ENCODE results near the gene LRMDA. TPM values are rescaled to one million over a fixed set of nuclear protein-coding genes. Genes with fewer than 3 reads are reported as not detected.

The LRMDA gene
- total RNA-seq, 2 experiments from 2014 or later, result not detected

DNA sequence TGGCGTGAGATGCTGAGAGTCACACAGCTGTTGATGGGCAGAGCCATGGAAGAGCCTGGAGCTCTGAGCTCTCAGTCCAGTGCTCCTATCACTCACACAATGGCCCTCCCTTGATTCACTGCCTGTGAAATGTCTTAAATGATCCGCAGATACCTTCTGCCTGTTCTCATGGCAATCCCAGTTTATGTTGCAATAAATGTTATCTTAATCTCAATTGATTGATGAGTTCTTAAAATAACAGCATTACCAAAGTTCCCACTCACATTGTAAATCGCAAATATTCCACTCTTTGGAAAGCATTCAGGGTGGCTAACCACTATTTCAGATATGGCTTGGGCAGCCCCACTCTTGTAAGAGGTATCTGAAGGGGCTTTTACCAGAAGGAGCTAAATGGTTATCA, 865.5 kb downstream of the LRMDA start:
- intact Hi-C loops (cut with DNase I, micrococcal nuclease), result no loop called here
- no peaks in the 10 kb centered on the region for H3K27me3 ChIP-seq (ENCODE audit: control insufficient read depth in 1 of 2, insufficient read depth in 2 of 2, low read length in 2 of 2)
- Mint-ChIP-seq H3K4me3 (no peak overlapping the region), H3K27me3 (no peaks in the 10 kb centered on the region), H3K27ac (no peak overlapping the region), H3K9me3 (no peaks in the 10 kb centered on the region), H3K4me1 (ENCODE audit: low read depth) (peaks cover 4% of the 10 kb centered on the region), H3K36me3 (ENCODE audit: low read depth) (no peaks in the 10 kb centered on the region)
- ChIA-PET POLR2A (interaction anchor here (1.1 kb wide), 1 partner anchor 11 kb away, joined by 3 read pairs; no protein-coding TSS in a partner anchor), CTCF (no interaction called here)
- ATAC-seq (ENCODE audit: poor library complexity) (no peak), DNase-seq (no peak)
- H3K9me3 ChIP-seq (ENCODE audit: control insufficient read depth in 1 of 2, insufficient read depth in 1 of 2, low read length in 2 of 2), result no peaks in the 10 kb centered on the region
- TF ChIP-seq, protein P1, sequence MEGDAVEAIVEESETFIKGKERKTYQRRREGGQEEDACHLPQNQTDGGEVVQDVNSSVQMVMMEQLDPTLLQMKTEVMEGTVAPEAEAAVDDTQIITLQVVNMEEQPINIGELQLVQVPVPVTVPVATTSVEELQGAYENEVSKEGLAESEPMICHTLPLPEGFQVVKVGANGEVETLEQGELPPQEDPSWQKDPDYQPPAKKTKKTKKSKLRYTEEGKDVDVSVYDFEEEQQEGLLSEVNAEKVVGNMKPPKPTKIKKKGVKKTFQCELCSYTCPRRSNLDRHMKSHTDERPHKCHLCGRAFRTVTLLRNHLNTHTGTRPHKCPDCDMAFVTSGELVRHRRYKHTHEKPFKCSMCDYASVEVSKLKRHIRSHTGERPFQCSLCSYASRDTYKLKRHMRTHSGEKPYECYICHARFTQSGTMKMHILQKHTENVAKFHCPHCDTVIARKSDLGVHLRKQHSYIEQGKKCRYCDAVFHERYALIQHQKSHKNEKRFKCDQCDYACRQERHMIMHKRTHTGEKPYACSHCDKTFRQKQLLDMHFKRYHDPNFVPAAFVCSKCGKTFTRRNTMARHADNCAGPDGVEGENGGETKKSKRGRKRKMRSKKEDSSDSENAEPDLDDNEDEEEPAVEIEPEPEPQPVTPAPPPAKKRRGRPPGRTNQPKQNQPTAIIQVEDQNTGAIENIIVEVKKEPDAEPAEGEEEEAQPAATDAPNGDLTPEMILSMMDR (IDR thresholded peaks at IDR 0.05), result no peak
- no peaks in the 10 kb centered on the region for H3K36me3 ChIP-seq (ENCODE audit: insufficient read depth, low read length)
- H3K4me1 ChIP-seq (ENCODE audit: insufficient read depth, low read length), result no peaks in the 10 kb centered on the region
- no peak overlapping the region for H3K4me3 ChIP-seq (ENCODE audit: low read length)
- H3K27ac ChIP-seq (ENCODE audit: low read depth in 1 of 2, low read length in 2 of 2), result no peak overlapping the region

DNA sequence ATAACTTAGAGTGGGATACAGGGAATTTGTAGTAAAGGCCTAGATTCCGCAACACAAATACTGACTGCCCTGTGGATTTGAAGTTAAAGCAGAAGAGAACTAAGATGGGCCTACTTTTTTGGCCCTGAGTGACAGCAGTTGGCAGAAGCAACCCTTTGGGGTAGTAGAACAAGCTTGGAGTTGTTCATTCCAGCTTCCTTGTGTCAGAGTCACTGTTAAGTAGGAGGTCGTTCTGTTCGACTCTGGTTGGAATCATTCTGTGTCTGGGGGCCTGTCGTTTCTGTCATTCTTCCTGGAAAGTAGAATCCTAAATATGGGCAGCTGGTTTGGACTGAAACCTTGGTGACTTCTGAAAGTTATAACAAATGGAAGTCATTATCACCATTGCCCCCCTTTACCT, 865.9 kb downstream of the LRMDA start:
- ChIA-PET POLR2A (interaction anchor here (1.1 kb wide), 1 partner anchor 12 kb away, joined by 3 read pairs; no protein-coding TSS in a partner anchor), CTCF (no interaction called here)
- Histone ChIP-seq H3K27me3 (ENCODE audit: control insufficient read depth in 1 of 2, insufficient read depth in 2 of 2, low read length in 2 of 2) (no peaks in the 10 kb centered on the region), H3K27ac (ENCODE audit: low read depth in 1 of 2, low read length in 2 of 2) (no peak overlapping the region), H3K4me1 (ENCODE audit: insufficient read depth, low read length) (no peaks in the 10 kb centered on the region), H3K36me3 (ENCODE audit: insufficient read depth, low read length) (no peaks in the 10 kb centered on the region), H3K4me3 (ENCODE audit: low read length) (no peak overlapping the region), H3K9me3 (ENCODE audit: control insufficient read depth in 1 of 2, insufficient read depth in 1 of 2, low read length in 2 of 2) (no peaks in the 10 kb centered on the region)
- intact Hi-C loops (cut with DNase I, micrococcal nuclease), result no loop called here
- TF ChIP-seq, protein P1 (IDR thresholded peaks at IDR 0.05), result no peak
- Mint-ChIP-seq H3K36me3 (ENCODE audit: low read depth) (no peaks in the 10 kb centered on the region), H3K27me3 (no peaks in the 10 kb centered on the region), H3K9me3 (no peaks in the 10 kb centered on the region), H3K4me1 (ENCODE audit: low read depth) (peaks cover 6% of the 10 kb centered on the region), H3K27ac (no peak overlapping the region), H3K4me3 (no peak overlapping the region)
- no peak for ATAC-seq (ENCODE audit: poor library complexity)
- no peak for DNase-seq

DNA sequence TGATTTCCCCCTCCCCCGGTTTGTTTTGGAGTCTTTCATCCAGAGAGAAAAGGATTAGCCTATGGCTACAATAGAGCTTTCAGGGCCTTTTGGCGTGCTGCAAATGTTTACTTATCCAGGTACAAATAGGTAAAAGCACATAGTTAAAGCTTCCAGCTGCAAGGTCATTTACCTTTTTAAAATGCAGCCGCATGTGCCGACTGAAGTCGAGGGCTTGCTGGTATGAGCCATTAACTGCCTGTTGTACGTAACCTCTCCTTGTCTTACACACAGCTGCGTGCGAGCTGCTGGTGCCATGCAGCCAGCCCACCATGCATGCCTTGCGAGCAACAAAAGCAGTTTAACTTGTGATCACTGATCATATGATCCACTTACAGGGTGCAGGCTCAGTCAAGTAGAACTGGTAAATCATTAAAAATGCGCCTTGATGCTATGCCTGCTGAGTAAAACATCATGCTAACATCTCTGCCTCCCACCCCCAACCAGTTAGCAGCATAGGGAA, 866.4 kb downstream of the LRMDA start:
- ChIA-PET POLR2A (interaction anchor here (1.1 kb wide), 1 partner anchor 12 kb away, joined by 3 read pairs; no protein-coding TSS in a partner anchor), CTCF (no interaction called here)
- Histone ChIP-seq H3K27me3 (ENCODE audit: control insufficient read depth in 1 of 2, insufficient read depth in 2 of 2, low read length in 2 of 2) (no peaks in the 10 kb centered on the region), H3K4me1 (ENCODE audit: insufficient read depth, low read length) (no peaks in the 10 kb centered on the region), H3K27ac (ENCODE audit: low read depth in 1 of 2, low read length in 2 of 2) (no peak overlapping the region), H3K36me3 (ENCODE audit: insufficient read depth, low read length) (no peaks in the 10 kb centered on the region), H3K9me3 (ENCODE audit: control insufficient read depth in 1 of 2, insufficient read depth in 1 of 2, low read length in 2 of 2) (no peaks in the 10 kb centered on the region), H3K4me3 (ENCODE audit: low read length) (no peak overlapping the region)
- Mint-ChIP-seq H3K4me1 (ENCODE audit: low read depth) (peaks cover 6% of the 10 kb centered on the region), H3K4me3 (no peak overlapping the region), H3K9me3 (no peaks in the 10 kb centered on the region), H3K36me3 (ENCODE audit: low read depth) (no peaks in the 10 kb centered on the region), H3K27me3 (no peaks in the 10 kb centered on the region), H3K27ac (no peak overlapping the region)
- no peak for DNase-seq
- TF ChIP-seq, protein P1 (IDR thresholded peaks at IDR 0.05), result no peak
- intact Hi-C loops (cut with DNase I, micrococcal nuclease), result no loop called here
- ATAC-seq (ENCODE audit: poor library complexity), result no peak
